ENCODE results near the gene XYLT1. TPM values are rescaled to one million over a fixed set of nuclear protein-coding genes. Genes with fewer than 3 reads are reported as not detected.

XYLT1 gene
- total and polyA plus RNA-seq, 2 of the 4 experiments (the other 2 are of a cell fraction) = 9.0 to 12.7 TPM

DNA sequence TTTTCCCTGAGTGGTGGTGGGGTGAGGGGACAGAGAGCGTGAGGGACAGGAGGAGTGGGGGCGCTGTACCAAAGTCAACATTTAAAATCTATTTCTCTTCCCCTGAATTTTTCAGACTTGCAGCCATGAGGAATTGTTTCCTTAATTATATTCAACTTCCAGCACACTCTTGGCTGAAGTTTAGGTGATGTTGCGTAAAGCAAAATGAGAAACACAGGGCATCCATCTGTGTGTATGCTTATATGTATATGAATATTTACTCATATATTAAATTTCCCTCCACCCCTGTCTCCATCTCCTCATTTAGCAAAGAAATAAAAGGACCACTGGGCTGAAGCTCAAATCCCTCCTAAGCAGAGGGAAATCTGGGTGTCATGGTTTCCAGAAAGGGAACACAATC, 218.1 kb downstream of the XYLT1 start:
- Histone ChIP-seq H4K5ac (ENCODE audit: low read depth, low read length) (no peak overlapping the region), H2AK9ac (replicated peaks; ENCODE audit: low read depth, low read length, poor library complexity) (no peak overlapping the region), H2BK15ac (ENCODE audit: low read depth, low read length) (no peak overlapping the region), H3K56ac (ENCODE audit: extremely low read depth, insufficient read depth, low read length) (no peak overlapping the region), H3K4ac (ENCODE audit: low read depth, low read length) (no peak overlapping the region), H4K91ac (ENCODE audit: insufficient read depth, low read depth, low read length) (no peak overlapping the region), H3K27me3 (ENCODE audit: control insufficient read depth, insufficient read depth, low read length) (no peaks in the 10 kb centered on the region), H2BK120ac (ENCODE audit: low read depth, low read length) (no peak overlapping the region), H2BK20ac (ENCODE audit: low read depth, low read length) (no peak overlapping the region), H3K9ac (ENCODE audit: low read depth, low read length) (no peak overlapping the region), H3K4me3 (ENCODE audit: insufficient read depth, low read depth, low read length) (no peak overlapping the region), H3K9me1 (ENCODE audit: insufficient read depth, low read length) (peaks cover 11% of the 10 kb centered on the region), H3K9me3 (ENCODE audit: control insufficient read depth, insufficient read depth, low read length) (no peaks in the 10 kb centered on the region), H4K8ac (ENCODE audit: low read depth in 2 of 2, low read length in 2 of 2) (no peak overlapping the region), H3K36me3 (ENCODE audit: control insufficient read depth, insufficient read depth, low read length) (no peaks in the 10 kb centered on the region), H4K20me1 (ENCODE audit: insufficient read depth, low read length) (peaks cover 4% of the 10 kb centered on the region; the same call in 1 of the 2 replicates), H3K4me2 (ENCODE audit: low read depth, low read length) (no peak overlapping the region), H3K18ac (ENCODE audit: low read depth, low read length) (no peak overlapping the region), H3K14ac (replicated peaks; ENCODE audit: low read depth, low read length) (no peak overlapping the region), H2AFZ (replicated peaks; ENCODE audit: low read length, poor library complexity) (no peak overlapping the region), H3K4me1 (ENCODE audit: control insufficient read depth, insufficient read depth, low read length) (no peaks in the 10 kb centered on the region), H3K27ac (ENCODE audit: insufficient read depth, low read length) (no peak overlapping the region), H3K79me1 (ENCODE audit: low read depth in 1 of 2, low read length in 2 of 2) (peaks cover 6 to 7% of the 10 kb centered on the region in 2 experiments; a peak in 3 of 4 replicates), H2AK5ac (ENCODE audit: low read depth, low read length) (no peak overlapping the region), H3K23ac (ENCODE audit: low read depth, low read length) (no peak overlapping the region), H2BK5ac (ENCODE audit: low read depth, low read length, poor library complexity, severe bottlenecking) (no peak overlapping the region)
- in situ Hi-C loops (cut with MboI; ENCODE audit: low sequenced_read_pairs) = no loop called here
- no TSS peak for BruUV-seq (replicated peaks)
- intact Hi-C loops (cut with micrococcal nuclease) = no loop called here
- no peak for DNase-seq
- CTCF ChIA-PET = no interaction called here
- no peak for ATAC-seq (ENCODE audit: low read depth)
- TF ChIP-seq, protein P1, sequence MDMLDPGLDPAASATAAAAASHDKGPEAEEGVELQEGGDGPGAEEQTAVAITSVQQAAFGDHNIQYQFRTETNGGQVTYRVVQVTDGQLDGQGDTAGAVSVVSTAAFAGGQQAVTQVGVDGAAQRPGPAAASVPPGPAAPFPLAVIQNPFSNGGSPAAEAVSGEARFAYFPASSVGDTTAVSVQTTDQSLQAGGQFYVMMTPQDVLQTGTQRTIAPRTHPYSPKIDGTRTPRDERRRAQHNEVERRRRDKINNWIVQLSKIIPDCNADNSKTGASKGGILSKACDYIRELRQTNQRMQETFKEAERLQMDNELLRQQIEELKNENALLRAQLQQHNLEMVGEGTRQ (IDR thresholded peaks at IDR 0.05; ENCODE audit: low read depth, low read length) = no peak
- TF ChIP-seq MAZ (IDR thresholded peaks at IDR 0.05; ENCODE audit: borderline replicate concordance, low read depth, low read length) (no peak), CHD1 (IDR thresholded peaks at IDR 0.05; ENCODE audit: low read depth, low read length) (no peak), SMC3 (IDR thresholded peaks at IDR 0.05; ENCODE audit: low read depth, low read length) (no peak), NFE2L2 (IDR thresholded peaks at IDR 0.05; ENCODE audit: low read depth, low read length) (no peak), CEBPB (IDR thresholded peaks at IDR 0.05; ENCODE audit: low read depth, low read length) (no peak), MXI1 (IDR thresholded peaks at IDR 0.05; ENCODE audit: borderline replicate concordance, low read depth, low read length) (no peak), RCOR1 (IDR thresholded peaks at IDR 0.05; ENCODE audit: insufficient replicate concordance, low read length) (no peak), POLR2A (IDR thresholded peaks at IDR 0.05; ENCODE audit: low read depth, low read length) (no peak), FOS (IDR thresholded peaks at IDR 0.05; ENCODE audit: low read depth, low read length) (no peak), MAFK (IDR thresholded peaks at IDR 0.05; ENCODE audit: low read depth, low read length) (no peak), RFX5 (IDR thresholded peaks at IDR 0.05; ENCODE audit: low read depth, low read length) (no peak), RAD21 (IDR thresholded peaks at IDR 0.05; ENCODE audit: low read length) (no peak), BHLHE40 (IDR thresholded peaks at IDR 0.05; ENCODE audit: low read depth, low read length) (no peak)
- TF ChIP-seq, protein P2, sequence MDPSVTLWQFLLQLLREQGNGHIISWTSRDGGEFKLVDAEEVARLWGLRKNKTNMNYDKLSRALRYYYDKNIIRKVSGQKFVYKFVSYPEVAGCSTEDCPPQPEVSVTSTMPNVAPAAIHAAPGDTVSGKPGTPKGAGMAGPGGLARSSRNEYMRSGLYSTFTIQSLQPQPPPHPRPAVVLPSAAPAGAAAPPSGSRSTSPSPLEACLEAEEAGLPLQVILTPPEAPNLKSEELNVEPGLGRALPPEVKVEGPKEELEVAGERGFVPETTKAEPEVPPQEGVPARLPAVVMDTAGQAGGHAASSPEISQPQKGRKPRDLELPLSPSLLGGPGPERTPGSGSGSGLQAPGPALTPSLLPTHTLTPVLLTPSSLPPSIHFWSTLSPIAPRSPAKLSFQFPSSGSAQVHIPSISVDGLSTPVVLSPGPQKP (IDR thresholded peaks at IDR 0.05; ENCODE audit: borderline replicate concordance, low read depth, low read length) = no peak
- TF ChIP-seq, protein P3, sequence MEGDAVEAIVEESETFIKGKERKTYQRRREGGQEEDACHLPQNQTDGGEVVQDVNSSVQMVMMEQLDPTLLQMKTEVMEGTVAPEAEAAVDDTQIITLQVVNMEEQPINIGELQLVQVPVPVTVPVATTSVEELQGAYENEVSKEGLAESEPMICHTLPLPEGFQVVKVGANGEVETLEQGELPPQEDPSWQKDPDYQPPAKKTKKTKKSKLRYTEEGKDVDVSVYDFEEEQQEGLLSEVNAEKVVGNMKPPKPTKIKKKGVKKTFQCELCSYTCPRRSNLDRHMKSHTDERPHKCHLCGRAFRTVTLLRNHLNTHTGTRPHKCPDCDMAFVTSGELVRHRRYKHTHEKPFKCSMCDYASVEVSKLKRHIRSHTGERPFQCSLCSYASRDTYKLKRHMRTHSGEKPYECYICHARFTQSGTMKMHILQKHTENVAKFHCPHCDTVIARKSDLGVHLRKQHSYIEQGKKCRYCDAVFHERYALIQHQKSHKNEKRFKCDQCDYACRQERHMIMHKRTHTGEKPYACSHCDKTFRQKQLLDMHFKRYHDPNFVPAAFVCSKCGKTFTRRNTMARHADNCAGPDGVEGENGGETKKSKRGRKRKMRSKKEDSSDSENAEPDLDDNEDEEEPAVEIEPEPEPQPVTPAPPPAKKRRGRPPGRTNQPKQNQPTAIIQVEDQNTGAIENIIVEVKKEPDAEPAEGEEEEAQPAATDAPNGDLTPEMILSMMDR (conservative IDR thresholded peaks at IDR 0.05; ENCODE audit: low read depth, low read length) = no peak
- POLR2A ChIA-PET (ENCODE audit: unreplicated experiment) = no interaction called here
- no CpG with 5 or more reads among the region's 3 CpGs for WGBS, 2 experiments (ENCODE audit: extremely low coverage in 2 of 2, insufficient read length in 1 of 2)
- dilution Hi-C loops (cut with HindIII; ENCODE audit: low sequenced_read_pairs, unreplicated experiment) = no loop called here
